Suprapubic skin (tissue), 3 donors: ENCODE data around the gene WNT6.

Experiments
- CTCF ChIP-seq, 2 donors: fragments of 200-600 bp in 1 of 2; fragments of 450-650 bp in 1 of 2; sonication (generic) in 1 of 2; IDR thresholded peaks; one replicate each; pipeline ENCODE4 v1.5.1; 2016 to 2019; ENCODE audit warnings: antibody characterized with exemption in 2 of 2, mild to moderate bottlenecking in 1 of 2, moderate library complexity in 1 of 2
- POLR2A ChIP-seq, 2 donors: fragments of 450-650 bp; IDR thresholded peaks; one replicate each; pipeline ENCODE4 v1.6.1; 2017; ENCODE audit warnings: antibody characterized with exemption in 2 of 2, mild to moderate bottlenecking in 2 of 2, moderate library complexity in 2 of 2

GRCh38 chr2:218894880-218895157 is 35.2 kb downstream of the WNT6 start:
- no peak for TF ChIP-seq CTCF (IDR thresholded peaks at IDR 0.05)
- TF ChIP-seq POLR2A (IDR thresholded peaks at IDR 0.05) = no peak
